ENCODE results near the gene YPEL3.
"Not testable (repeated sequence)": the region's sequence is repeated elsewhere in the genome, so short reads cannot be mapped to it uniquely, and the experiment has no call there.

YPEL3 gene

GRCh38 chr16:30139583-30140481, 43.8 kb upstream of the YPEL3 start:
- no peak for DNase-seq (ENCODE audit: low read depth)
- TF ChIP-seq, protein P1, sequence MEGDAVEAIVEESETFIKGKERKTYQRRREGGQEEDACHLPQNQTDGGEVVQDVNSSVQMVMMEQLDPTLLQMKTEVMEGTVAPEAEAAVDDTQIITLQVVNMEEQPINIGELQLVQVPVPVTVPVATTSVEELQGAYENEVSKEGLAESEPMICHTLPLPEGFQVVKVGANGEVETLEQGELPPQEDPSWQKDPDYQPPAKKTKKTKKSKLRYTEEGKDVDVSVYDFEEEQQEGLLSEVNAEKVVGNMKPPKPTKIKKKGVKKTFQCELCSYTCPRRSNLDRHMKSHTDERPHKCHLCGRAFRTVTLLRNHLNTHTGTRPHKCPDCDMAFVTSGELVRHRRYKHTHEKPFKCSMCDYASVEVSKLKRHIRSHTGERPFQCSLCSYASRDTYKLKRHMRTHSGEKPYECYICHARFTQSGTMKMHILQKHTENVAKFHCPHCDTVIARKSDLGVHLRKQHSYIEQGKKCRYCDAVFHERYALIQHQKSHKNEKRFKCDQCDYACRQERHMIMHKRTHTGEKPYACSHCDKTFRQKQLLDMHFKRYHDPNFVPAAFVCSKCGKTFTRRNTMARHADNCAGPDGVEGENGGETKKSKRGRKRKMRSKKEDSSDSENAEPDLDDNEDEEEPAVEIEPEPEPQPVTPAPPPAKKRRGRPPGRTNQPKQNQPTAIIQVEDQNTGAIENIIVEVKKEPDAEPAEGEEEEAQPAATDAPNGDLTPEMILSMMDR (conservative IDR thresholded peaks at IDR 0.05; ENCODE audit: low read length), result no peak
- no peak overlapping the region for H3K4me3 ChIP-seq (ENCODE audit: low read length)

- no peak for DNase-seq (ENCODE audit: low read depth)
- TF ChIP-seq, protein P1 (conservative IDR thresholded peaks at IDR 0.05; ENCODE audit: low read length), result no peak
- H3K4me3 ChIP-seq (ENCODE audit: low read length), result no peak overlapping the region
Measured at GRCh38 chr16:30137897-30138296, 41.9 kb upstream of the YPEL3 start.

DNA sequence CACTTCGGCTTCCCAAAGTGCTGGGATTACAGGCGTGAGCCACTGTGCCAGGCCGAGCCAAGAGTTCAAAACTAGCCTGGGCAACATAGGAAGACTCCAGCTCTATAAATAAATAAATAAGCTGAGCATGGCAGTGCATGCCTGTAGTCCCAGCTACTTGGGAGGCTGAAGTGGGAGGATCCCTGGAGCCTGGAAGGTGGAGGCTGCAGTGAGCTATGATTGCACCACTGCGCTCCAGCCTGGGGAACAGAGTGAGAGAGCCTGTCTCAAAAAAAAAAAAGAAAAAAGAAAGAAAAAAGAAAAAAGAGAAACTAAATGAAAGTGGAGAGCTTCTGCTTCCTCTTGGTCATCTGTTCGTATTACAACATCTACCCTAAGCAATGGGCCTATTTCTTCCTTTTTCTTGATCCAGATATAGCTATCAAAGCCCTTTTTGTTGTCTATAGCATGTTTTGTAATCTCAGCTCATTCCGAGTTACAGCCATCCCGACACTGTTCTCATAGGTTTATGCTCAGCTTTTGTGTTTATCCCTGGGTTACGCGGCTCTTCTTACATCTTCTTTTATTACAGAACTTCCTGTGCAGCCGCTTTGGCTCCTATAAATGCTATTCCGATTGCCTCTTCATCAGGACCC, 41.1 kb upstream of the YPEL3 start:
- TF ChIP-seq, protein P1 (conservative IDR thresholded peaks at IDR 0.05; ENCODE audit: low read length), result no peak
- DNase-seq (ENCODE audit: low read depth), result no peak
- H3K4me3 ChIP-seq (ENCODE audit: low read length), result no peak overlapping the region

DNA sequence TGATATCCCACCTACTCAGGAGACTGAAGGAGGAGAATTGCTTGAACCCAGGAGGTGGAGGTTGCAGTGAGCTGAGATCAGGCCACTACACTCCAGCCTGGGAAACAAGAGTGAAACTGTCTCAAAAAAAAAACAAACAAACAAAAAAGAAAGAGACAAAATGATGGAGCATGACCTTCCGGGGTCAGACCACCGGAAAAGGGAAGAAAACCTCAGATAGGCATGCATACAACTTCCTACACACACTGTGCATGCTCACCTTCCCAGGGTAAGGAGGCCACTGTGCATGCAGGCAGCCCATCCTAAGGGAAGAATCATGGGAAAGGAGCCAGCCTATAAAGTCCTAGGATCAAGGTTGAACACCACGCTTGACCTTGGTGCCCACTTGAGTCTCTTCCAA, 36.6 kb upstream of the YPEL3 start:
- no peak for DNase-seq (ENCODE audit: low read depth)
- H3K4me3 ChIP-seq (ENCODE audit: low read length), result no peak overlapping the region
- TF ChIP-seq, protein P1 (conservative IDR thresholded peaks at IDR 0.05; ENCODE audit: low read length), result no peak

- H3K4me3 ChIP-seq (ENCODE audit: low read length), result no peak overlapping the region
- peak; percentile 64 for DNase-seq (ENCODE audit: low read depth)
- TF ChIP-seq, protein P1 (conservative IDR thresholded peaks at IDR 0.05; ENCODE audit: low read length), result no peak
Measured at GRCh38 chr16:30131869-30132475, 36.0 kb upstream of the YPEL3 start.

DNA sequence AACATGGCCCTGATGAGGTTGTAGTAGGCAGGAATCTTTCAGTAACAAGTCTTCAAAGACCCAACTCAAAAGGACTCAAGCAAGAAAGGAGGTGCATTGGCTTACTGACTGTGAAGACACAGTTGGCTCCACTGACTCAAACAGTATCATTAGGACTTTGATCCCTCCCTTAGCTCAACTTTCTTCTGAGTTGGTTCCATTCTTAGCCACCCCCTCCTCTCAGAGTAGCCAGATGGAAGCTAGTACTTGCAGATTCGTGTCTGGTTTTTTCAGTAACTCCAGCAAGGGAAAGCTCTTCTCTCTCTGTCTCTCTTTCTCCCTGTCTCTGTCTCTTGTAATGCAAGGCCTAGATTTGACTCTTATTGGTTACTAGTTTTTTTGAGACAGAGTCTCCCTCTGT, 32.0 kb upstream of the YPEL3 start:
- no peak for DNase-seq (ENCODE audit: low read depth)
- TF ChIP-seq, protein P1 (conservative IDR thresholded peaks at IDR 0.05; ENCODE audit: low read length), result no peak
- H3K4me3 ChIP-seq (ENCODE audit: low read length), result no peak overlapping the region

- not testable (repeated sequence) for H3K4me3 ChIP-seq (ENCODE audit: low read length); DNase-seq (ENCODE audit: low read depth)
Measured at GRCh38 chr16:30125690-30126089, 29.7 kb upstream of the YPEL3 start.

All from AG10803 (cell line).